Measurements from ENCODE around the gene BMPR1B.

The BMPR1B gene

GRCh38 chr4:95095348-95095974 lies 337.7 kb downstream of the BMPR1B start:
- no peak overlapping the region for H3K27ac ChIP-seq (replicated peaks)
- H3K4me3 ChIP-seq (replicated peaks; ENCODE audit: insufficient read depth, low read length) = no peak overlapping the region
- DNase-seq (ENCODE audit: low read depth in 1 of 2, low spot score in 1 of 2) = no peak
- H3K27me3 ChIP-seq (ENCODE audit: insufficient read depth, poor library complexity, severe bottlenecking) = no peaks in the 10 kb centered on the region
- TF ChIP-seq SPI1 (IDR thresholded peaks at IDR 0.05; ENCODE audit: borderline replicate concordance, low read depth) (no peak), GABPA (IDR thresholded peaks at IDR 0.05; ENCODE audit: low read depth) (no peak), REST (IDR thresholded peaks at IDR 0.05; ENCODE audit: insufficient replicate concordance, low read depth) (no peak), CTCF (IDR thresholded peaks at IDR 0.05; ENCODE audit: insufficient read depth, low read length) (no peak)

GRCh38 chr4:95102162-95102790 lies 344.5 kb downstream of the BMPR1B start:
- peaks cover 4% of the 10 kb centered on the region for H3K27me3 ChIP-seq (ENCODE audit: insufficient read depth, poor library complexity, severe bottlenecking)
- no peak for DNase-seq (ENCODE audit: low read depth in 1 of 2, low spot score in 1 of 2)
- TF ChIP-seq POLR2AphosphoS5 (IDR thresholded peaks at IDR 0.05; ENCODE audit: low read depth) = no peak
- no peak for TF ChIP-seq REST (IDR thresholded peaks at IDR 0.05; ENCODE audit: insufficient replicate concordance, low read depth)
- no peak for TF ChIP-seq CTCF (IDR thresholded peaks at IDR 0.05; ENCODE audit: insufficient read depth, low read length)
- no peak for TF ChIP-seq GABPA (IDR thresholded peaks at IDR 0.05; ENCODE audit: low read depth)
- no peak for TF ChIP-seq SPI1 (IDR thresholded peaks at IDR 0.05; ENCODE audit: borderline replicate concordance, low read depth)
- H3K27ac ChIP-seq (replicated peaks) = no peak overlapping the region
- no peak overlapping the region for H3K4me3 ChIP-seq (replicated peaks; ENCODE audit: insufficient read depth, low read length)

GRCh38 chr4:95105112-95105511 lies 347.4 kb downstream of the BMPR1B start:
- H3K4me3 ChIP-seq (replicated peaks; ENCODE audit: insufficient read depth, low read length) = no peak overlapping the region
- no peak for DNase-seq (ENCODE audit: low read depth in 1 of 2, low spot score in 1 of 2)
- peaks cover 4% of the 10 kb centered on the region for H3K27me3 ChIP-seq (ENCODE audit: insufficient read depth, poor library complexity, severe bottlenecking)
- no peak overlapping the region for H3K27ac ChIP-seq (replicated peaks)
- no peak for TF ChIP-seq REST (IDR thresholded peaks at IDR 0.05; ENCODE audit: insufficient replicate concordance, low read depth)
- TF ChIP-seq POLR2AphosphoS5 (IDR thresholded peaks at IDR 0.05; ENCODE audit: low read depth) = no peak
- TF ChIP-seq GABPA (IDR thresholded peaks at IDR 0.05; ENCODE audit: low read depth) = no peak
- TF ChIP-seq CTCF (IDR thresholded peaks at IDR 0.05; ENCODE audit: insufficient read depth, low read length) = no peak
- no peak for TF ChIP-seq SPI1 (IDR thresholded peaks at IDR 0.05; ENCODE audit: borderline replicate concordance, low read depth)

All from HL-60 (cell line).